Naive thymus-derived CD8-positive, alpha-beta T cell (primary cell): ENCODE results near the gene UBAC2. TPM values are rescaled to one million over a fixed set of nuclear protein-coding genes. Genes with fewer than 3 reads are reported as not detected.

Experiments
- ATAC-seq, 2 donors: fragments of 150-1000 bp; cut with Tn5 transposase in 1 of 2; sonication (Bioruptor Pico), chemical (Tn5 transposase) in 1 of 2; 1 replicate in 1 of 2; 2 replicates in 1 of 2; pipeline ENCODE4 v1.10.0; 2021; ENCODE audit warnings: mild to moderate bottlenecking in 2 of 2, moderate library complexity in 2 of 2
- POLR2A ChIA-PET: fragments of 350-600 bp; sonication (Branson Sonifier 250); formaldehyde crosslinking; loops from one replicate; lab custom pipeline; 2021; ENCODE audit warnings: antibody characterized with exemption; lab: Charles Lee
- DNase-seq, 10 donors: peaks; one replicate each; pipeline versions ENCODE4 v3.0.0 to v3.0.0-alpha.2; 2020 to 2022
- H3K27ac Mint-ChIP-seq, 10 donors: one replicate each; pipeline ENCODE4 v1.8.0; 2020 to 2022; ENCODE audit warnings: mild to moderate bottlenecking in 10 of 10, mixed read lengths in 10 of 10, moderate library complexity in 4 of 10, inconsistent platforms in 1 of 10
- H3K27me3 Mint-ChIP-seq, 5 donors: one replicate each; pipeline ENCODE4 v1.8.0; 2021 to 2022; ENCODE audit warnings: mixed read lengths in 5 of 5
- H3K36me3 Mint-ChIP-seq, 3 donors: one replicate each; pipeline ENCODE4 v1.8.0; 2020 to 2022; ENCODE audit warnings: mixed read lengths in 3 of 3, mild to moderate bottlenecking in 2 of 3, inconsistent platforms in 1 of 3
- H3K4me1 Mint-ChIP-seq, 4 donors: one replicate each; pipeline ENCODE4 v1.8.0; 2021 to 2022; ENCODE audit warnings: mixed read lengths in 4 of 4
- H3K4me3 Mint-ChIP-seq, 10 donors: one replicate each; pipeline ENCODE4 v1.8.0; 2020 to 2022; ENCODE audit warnings: mild to moderate bottlenecking in 10 of 10, mixed read lengths in 10 of 10, moderate library complexity in 6 of 10, inconsistent platforms in 1 of 10
- H3K9me3 Mint-ChIP-seq, 9 donors: one replicate each; pipeline ENCODE4 v1.8.0; 2020 to 2022; ENCODE audit warnings: mixed read lengths in 9 of 9, mild to moderate bottlenecking in 3 of 9, inconsistent platforms in 1 of 9, moderate library complexity in 1 of 9
- polyA plus RNA-seq, 3 donors: library from polyadenylated mRNA; unstranded; fragments of 300-500 nt; fragmentation: Illumina TruSeq; gene quantifications; one replicate each; pipeline ENCODE4 v1.2.3, GENCODE V29; 2021
- total RNA-seq, 8 experiments: library from RNA in 2 of 8; stranded (reverse) in 2 of 8; gene quantifications; one replicate each; pipeline ENCODE4 v1.2.3 and lab custom pipeline; 2021 to 2026

Gene UBAC2
- total and polyA plus RNA-seq, 5 experiments from 2014 or later: 105 to 178 (median 160) TPM

DNA sequence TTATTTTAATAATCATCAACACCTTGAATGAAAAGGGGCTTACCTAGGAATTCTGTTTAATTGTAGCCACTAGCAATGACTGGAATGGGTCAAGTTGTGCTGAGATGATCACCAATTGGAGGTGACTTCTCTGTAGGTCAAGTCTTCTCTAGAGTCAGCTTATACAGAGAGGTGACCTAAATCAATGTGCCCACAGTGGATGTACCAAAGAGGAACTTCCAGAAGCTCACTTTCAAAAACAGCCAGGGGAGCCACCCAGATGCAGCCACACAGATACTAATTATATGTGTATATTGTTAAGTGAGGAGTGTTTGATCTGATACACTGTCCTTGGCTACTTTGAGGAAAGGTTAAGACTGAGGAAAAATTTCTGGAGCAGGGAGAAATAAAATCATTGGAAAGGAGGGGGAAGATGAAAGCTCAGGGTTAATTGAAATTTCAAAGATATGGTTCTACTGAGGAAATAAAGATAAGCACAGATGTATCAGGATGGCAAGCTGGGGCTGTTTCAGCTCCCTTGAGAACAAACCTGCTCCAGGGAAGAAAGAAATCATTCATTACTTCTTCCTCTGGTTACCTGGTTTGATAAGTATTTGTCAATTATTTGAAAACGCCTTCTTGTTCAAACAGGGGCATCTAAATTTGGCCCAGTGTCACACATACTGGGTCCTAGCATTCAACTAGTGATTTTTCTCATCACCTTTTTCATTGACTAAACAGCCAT, 101.4 kb downstream of the UBAC2 start:
- peaks cover 36 to 85% (median 81%) of the 10 kb centered on the region in 4 donors for H3K4me1 Mint-ChIP-seq

DNA sequence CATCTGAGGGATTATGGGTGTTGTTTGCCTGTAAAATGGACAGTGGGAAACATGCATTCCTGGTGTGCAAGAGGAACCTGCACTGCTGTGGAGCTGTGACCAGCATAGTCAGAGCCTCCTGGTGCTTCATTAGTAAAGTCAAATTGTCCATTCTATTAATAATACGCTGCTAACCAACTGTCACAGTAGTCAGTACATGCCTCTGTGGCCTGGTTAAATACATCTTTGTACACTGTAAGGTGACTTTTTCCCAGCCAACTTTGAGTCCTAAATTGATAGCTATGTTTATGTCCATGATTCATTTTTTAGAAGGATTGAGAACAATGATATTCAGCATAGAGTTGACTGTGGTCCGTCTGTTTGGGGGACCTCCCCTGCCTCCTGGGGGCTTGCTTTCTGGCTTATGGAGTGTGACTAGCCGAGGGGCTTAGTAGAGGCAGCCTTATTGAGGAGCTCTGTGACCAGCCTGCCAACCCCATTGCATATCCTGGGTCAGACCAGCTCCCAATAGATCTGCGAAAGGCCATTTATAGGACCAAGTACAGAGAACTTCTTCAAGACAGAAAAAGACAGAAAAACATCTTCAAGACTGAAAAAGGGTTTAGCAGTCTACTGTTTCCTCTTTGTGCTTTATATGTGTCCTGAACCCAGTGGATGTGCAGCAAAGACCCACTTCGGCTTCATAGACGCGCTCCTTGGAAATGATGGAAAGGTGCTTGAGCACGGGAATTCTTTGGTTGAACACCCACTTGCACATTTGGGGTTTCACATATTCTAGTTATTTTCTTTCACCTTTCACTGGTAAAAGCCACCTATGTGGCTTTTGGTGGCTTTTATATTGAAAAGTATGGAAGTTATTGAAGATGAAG, 102.2 kb downstream of the UBAC2 start:
- no peaks in the 10 kb centered on the region for H3K27me3 Mint-ChIP-seq
- peak overlapping the region; percentile 58 to 94 (median 86) for H3K27ac Mint-ChIP-seq
- peaks cover 0 to 37% (median 5%) of the 10 kb centered on the region in 3 donors for H3K36me3 Mint-ChIP-seq
- H3K9me3 Mint-ChIP-seq: no peaks in the 10 kb centered on the region
- POLR2A ChIA-PET: interaction anchor here (0.5 to 1.8 kb wide), 5 partner anchors 15 to 320 kb away, joined by 3 to 5 read pairs (median 4); no protein-coding TSS in a partner anchor
- ATAC-seq: no peak
- peak overlapping the region in 9 of 10 donors; percentile 12 to 96 (median 68) for H3K4me3 Mint-ChIP-seq
- H3K4me1 Mint-ChIP-seq: peaks cover 33 to 85% (median 81%) of the 10 kb centered on the region in 4 donors
- DNase-seq: no peak

More for the DNA sequence above, 101.4 kb downstream of the UBAC2 start:
- H3K4me3 Mint-ChIP-seq: peak overlapping the region; percentile 4 to 96 (median 34)
- no peaks in the 10 kb centered on the region for H3K27me3 Mint-ChIP-seq
- no peak for ATAC-seq
- H3K27ac Mint-ChIP-seq: peak overlapping the region; percentile 10 to 94 (median 70)
- H3K36me3 Mint-ChIP-seq: peaks cover 0 to 41% (median 5%) of the 10 kb centered on the region in 3 donors
- POLR2A ChIA-PET: interaction anchor here (0.5 to 1.6 kb wide), 2 partner anchors 51 to 319 kb away, joined by 3 to 4 read pairs; no protein-coding TSS in a partner anchor
- DNase-seq: no peak
- H3K9me3 Mint-ChIP-seq: no peaks in the 10 kb centered on the region

DNA sequence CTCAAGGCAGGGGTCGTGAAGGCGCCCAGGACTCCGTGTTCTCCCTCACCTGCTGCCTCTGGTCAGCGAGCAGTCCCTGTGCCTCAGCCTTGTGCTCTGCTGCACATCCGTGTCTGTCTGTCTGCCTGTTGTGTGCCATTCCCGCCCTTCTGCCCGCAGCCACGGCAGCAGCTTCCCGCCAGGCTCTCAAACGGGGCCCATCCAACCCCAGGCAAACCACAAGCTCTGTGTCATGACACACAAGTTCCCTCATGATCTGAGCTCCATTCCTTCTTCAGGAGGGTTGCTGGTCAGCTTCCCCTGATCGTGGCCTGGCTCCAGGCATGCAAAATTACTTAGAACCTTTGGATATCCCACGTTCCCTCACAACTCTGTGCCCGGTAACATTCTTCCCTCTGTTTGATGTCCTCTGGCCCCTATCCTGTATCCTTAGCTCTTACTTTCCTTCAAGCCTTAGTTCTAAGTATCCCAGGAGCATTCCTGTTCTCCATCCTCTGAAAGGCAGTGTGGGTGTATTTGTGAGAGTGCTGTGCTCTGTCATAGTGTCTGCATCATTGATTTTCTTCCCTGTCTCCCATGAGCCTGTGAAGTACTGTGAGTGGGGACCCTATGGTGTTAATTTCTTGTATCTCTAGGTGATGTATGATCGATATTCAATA, 103.3 kb downstream of the UBAC2 start:
- Mint-ChIP-seq H3K4me1 (peaks cover 33 to 86% (median 82%) of the 10 kb centered on the region in 4 donors), H3K4me3 (peak overlapping the region; percentile 37 to 96 (median 76)), H3K27ac (peak overlapping the region; percentile 31 to 94 (median 86)), H3K9me3 (no peaks in the 10 kb centered on the region), H3K36me3 (peaks cover 0 to 45% (median 9%) of the 10 kb centered on the region in 3 donors), H3K27me3 (no peaks in the 10 kb centered on the region)
- no peak for DNase-seq
- ATAC-seq: no peak
- POLR2A ChIA-PET: interaction anchor here (0.6 to 1.8 kb wide), 6 partner anchors 9 to 49 kb away, joined by 3 to 5 read pairs (median 4); no protein-coding TSS in a partner anchor

DNA sequence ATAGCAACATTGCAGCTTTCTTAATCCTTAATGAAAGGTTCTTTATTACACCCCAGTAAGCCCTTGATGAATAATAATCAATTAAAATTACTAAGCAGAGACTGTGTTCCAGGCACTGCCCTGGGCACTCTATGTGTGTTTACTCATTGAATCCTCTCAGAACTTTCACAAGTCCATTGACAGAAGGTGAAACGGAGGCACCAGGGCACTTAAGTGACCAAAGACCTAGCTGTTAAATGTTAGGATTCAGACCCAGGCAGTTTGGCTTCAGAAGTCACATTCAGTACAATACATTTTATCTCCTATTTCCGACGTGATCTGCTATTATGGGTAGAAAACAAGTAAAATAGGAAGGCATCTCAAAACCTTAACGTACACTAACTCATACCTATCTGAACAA, 103.9 kb downstream of the UBAC2 start:
- Mint-ChIP-seq H3K9me3 (no peaks in the 10 kb centered on the region), H3K27ac (peak overlapping the region in 9 of 10 donors; percentile 58 to 94 (median 87)), H3K4me3 (peak overlapping the region; percentile 49 to 96 (median 76)), H3K4me1 (peaks cover 30 to 86% (median 81%) of the 10 kb centered on the region in 4 donors), H3K27me3 (no peaks in the 10 kb centered on the region), H3K36me3 (peaks cover 0 to 48% (median 11%) of the 10 kb centered on the region in 3 donors)
- ATAC-seq (no peak), DNase-seq (no peak)
- POLR2A ChIA-PET: interaction anchor here (0.6 to 1.8 kb wide), 5 partner anchors 10 to 48 kb away, joined by 3 to 5 read pairs (median 4); no protein-coding TSS in a partner anchor

DNA sequence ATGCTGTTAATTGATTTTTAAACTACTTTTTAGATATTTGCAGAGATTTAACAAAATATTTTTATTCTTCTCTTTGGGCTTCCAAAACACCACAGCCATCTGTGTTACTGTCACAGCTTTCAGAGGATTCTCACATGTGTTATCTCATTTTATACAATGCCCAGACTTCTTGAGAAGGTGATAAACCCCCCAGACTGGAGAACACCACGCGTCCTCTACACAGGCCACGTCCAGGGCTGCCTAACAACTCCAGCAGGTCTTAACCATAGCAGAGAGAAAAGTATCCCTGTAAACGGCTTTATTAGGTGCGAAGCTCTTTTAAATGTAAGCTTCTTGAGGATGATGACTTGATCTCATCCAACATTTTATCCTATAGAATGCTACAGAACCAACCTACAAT, 104.5 kb downstream of the UBAC2 start:
- Mint-ChIP-seq H3K4me1 (peaks cover 27 to 86% (median 80%) of the 10 kb centered on the region in 4 donors), H3K27me3 (no peaks in the 10 kb centered on the region), H3K9me3 (no peaks in the 10 kb centered on the region), H3K36me3 (peaks cover 0 to 54% (median 13%) of the 10 kb centered on the region in 3 donors), H3K4me3 (peak overlapping the region; percentile 18 to 96 (median 72)), H3K27ac (peak overlapping the region in 9 of 10 donors; percentile 57 to 94 (median 77))
- ATAC-seq (no peak), DNase-seq (no peak)
- POLR2A ChIA-PET: interaction anchor here (1.2 to 2.3 kb wide), 5 partner anchors 13 to 78 kb away, joined by 4 to 10 read pairs (median 5); no protein-coding TSS in a partner anchor

DNA sequence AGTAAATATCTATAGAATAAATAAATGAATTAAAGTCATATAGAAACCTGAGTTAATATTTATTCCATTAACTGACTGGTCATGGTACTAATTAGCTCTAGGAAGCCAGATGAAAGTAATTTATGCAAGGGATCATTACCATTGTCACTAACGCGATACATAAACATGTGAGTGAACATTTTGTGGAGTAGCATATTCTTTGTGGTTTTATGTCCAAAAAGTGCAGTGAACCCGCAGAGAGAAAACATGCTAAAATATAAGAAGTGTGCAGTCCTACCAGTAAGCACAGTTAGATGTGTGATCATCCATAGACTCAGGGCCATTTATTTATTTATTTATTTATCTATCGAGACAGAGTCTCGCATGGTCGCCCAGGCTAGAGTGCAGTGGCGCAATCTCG, 104.9 kb downstream of the UBAC2 start:
- Mint-ChIP-seq H3K27ac (peak overlapping the region in 7 of 10 donors; percentile 43 to 94 (median 81)), H3K4me1 (peaks cover 25 to 86% (median 79%) of the 10 kb centered on the region in 4 donors), H3K9me3 (no peaks in the 10 kb centered on the region), H3K27me3 (no peaks in the 10 kb centered on the region), H3K36me3 (peaks cover 0 to 54% (median 13%) of the 10 kb centered on the region in 3 donors), H3K4me3 (peak overlapping the region; percentile 68 to 96 (median 86))
- no peak for ATAC-seq
- DNase-seq: no peak
- POLR2A ChIA-PET: interaction anchor here (1.2 to 2.3 kb wide), 6 partner anchors 13 to 77 kb away, joined by 4 to 10 read pairs (median 6); no protein-coding TSS in a partner anchor

DNA sequence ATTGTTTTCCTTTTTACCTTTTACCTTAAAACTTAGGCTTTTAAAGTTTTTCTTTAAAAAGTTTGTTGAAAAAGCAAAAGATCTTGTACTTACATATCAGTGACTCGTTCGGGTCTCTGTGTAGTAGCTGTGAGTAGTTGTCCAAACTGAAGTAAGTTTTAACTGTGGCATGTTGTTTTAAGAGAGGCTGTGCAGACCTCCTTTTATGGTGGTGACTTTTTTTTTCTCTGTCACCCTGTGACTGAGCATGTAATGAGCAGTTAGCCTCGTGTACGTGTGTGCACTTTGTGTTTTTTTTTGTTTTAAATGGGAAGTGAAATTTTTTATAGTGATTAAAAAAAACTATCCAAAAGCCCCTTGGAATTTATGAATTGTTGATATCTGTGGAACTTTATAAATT, 106.6 kb downstream of the UBAC2 start, which contains the start of gene GPR183:
Gene GPR183, minus strand, starts transcription at position 153 of the 400 bp plus-strand sequence. CDS start 11,254 bp downstream, outside the sequence.
- Mint-ChIP-seq H3K9me3 (no peaks in the 10 kb centered on the region), H3K36me3 (peaks cover 0 to 54% (median 11%) of the 10 kb centered on the region in 3 donors), H3K4me3 (peak within 1 kb of the TSS; percentile 68 to 96 (median 86)), H3K4me1 (peaks cover 28 to 91% (median 86%) of the 10 kb centered on the region in 4 donors), H3K27me3 (no peaks in the 10 kb centered on the region), H3K27ac (peak within 1 kb of the TSS; percentile 79 to 94 (median 88))
- DNase-seq: peak in 5 of 10 donors; percentile 35 to 59 (median 45)
- ATAC-seq: peak; percentile 88 to 89
- POLR2A ChIA-PET: interaction anchor here (0.9 to 3.0 kb wide), 6 partner anchors 10 to 76 kb away, joined by 4 to 12 read pairs (median 6); no protein-coding TSS in a partner anchor

DNA sequence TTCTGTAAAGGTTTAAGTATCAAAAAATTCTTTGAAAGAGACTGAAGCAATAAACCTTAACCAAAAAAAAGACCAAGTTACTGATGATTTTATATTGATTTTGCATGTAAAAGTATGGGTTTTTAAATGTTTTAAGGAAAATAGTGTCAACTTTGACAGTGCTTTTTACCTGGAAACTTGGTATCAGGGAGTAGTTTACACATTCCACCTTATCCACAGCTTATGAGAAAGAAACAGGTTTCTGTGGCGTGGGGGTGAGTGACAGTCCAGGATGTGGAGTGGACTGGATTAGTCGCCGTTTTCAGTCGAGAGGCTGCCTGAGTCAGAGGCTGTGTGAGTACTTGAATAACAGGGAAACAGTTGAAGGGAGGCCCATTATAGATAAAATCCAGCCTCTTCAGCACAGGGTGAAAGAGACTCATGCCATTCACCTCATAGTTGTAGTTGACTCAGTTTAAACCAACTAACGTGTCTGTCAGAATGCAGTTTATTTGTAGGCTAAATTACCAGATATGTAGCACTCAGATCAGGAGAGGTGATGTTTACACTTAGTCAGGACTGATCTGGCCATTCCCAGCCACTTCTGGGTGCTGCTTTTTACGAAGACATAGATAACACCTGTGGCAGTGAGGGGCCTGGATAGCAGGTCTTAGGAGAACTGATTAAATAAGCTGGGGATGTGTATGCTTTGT, 107.1 kb downstream of the UBAC2 start:
- Mint-ChIP-seq H3K36me3 (peaks cover 0 to 55% (median 11%) of the 10 kb centered on the region in 3 donors), H3K9me3 (no peaks in the 10 kb centered on the region), H3K27ac (peak overlapping the region; percentile 75 to 94 (median 87)), H3K4me1 (peaks cover 32 to 90% (median 87%) of the 10 kb centered on the region in 4 donors), H3K27me3 (no peaks in the 10 kb centered on the region), H3K4me3 (peak overlapping the region; percentile 68 to 96 (median 82))
- ATAC-seq (peak; percentile 18 to 34), DNase-seq (no peak)
- POLR2A ChIA-PET: interaction anchor here (0.9 to 3.0 kb wide), 5 partner anchors 10 to 75 kb away, joined by 4 to 12 read pairs (median 7); no protein-coding TSS in a partner anchor

DNA sequence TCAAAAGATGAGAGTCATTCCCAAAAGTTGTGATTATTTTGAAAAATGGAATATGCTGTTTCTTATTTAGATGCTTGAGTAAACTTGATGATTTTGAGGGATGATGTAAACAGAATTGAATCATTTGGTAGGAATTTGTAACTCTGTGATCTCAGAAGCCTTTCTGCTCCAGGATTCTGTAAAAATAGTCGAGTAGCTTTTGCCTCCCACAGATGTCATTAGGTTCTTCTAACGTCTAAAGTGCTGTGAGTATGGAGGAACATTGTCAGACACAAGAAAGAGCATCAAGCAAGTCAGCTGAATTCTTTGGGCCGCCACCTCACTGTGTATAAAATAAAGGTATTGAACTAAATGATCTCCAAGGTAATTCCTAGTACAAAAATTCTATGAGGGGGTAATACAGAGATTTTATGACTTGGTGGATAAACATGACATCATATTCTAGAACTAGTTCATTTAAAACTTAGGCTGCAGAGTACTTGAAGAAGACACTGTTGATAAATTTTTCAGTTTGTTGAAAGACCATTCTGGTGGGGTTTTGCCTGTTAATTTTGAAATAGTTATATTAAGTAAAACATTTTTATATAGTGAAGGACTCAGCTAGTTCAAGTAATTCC, 107.9 kb downstream of the UBAC2 start:
- H3K36me3 Mint-ChIP-seq: peaks cover 0 to 50% (median 11%) of the 10 kb centered on the region in 3 donors
- peak overlapping the region in 9 of 10 donors; percentile 0 to 94 (median 81) for H3K27ac Mint-ChIP-seq
- POLR2A ChIA-PET: interaction anchor here (0.7 to 3.0 kb wide), 2 partner anchors 11 to 47 kb away, joined by 3 to 12 read pairs; no protein-coding TSS in a partner anchor
- peaks cover 35 to 88% (median 86%) of the 10 kb centered on the region in 4 donors for H3K4me1 Mint-ChIP-seq
- no peaks in the 10 kb centered on the region for H3K9me3 Mint-ChIP-seq
- ATAC-seq (no peak), DNase-seq (no peak)
- H3K27me3 Mint-ChIP-seq: no peaks in the 10 kb centered on the region
- H3K4me3 Mint-ChIP-seq: peak overlapping the region in 4 of 10 donors; percentile 3 to 96 (median 68)

DNA sequence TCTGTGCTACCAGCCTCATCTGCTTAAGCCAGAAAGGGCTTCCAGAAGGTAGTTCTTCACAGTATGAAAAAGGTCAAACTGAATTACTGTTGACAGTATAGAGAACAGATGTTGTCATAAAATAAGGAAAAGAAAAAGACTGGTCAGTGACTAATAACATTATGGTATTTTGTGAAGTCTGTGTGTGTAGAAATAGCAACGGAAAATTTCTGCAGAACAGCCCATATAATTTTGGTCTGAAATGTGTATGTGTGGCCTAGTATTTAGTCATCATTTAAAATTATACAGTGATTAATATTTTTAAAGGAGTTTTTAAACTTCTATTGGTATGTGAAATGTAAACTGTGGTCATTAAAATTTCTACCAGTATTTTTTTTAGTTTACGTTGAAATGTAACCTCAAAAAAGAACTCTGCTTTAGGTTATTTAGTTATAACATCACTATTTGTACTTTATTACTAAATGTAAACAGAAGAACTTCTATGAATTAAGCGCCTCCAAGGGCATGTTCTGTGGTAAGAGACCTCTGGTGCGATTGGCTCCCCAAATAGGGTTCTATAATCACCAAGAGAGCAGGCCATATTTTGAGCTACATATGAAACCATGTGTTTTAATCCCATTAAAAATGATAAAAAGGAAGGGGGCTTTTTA, 109.9 kb downstream of the UBAC2 start:
- ATAC-seq (no peak), DNase-seq (no peak)
- peaks cover 36 to 91% (median 87%) of the 10 kb centered on the region in 4 donors for H3K4me1 Mint-ChIP-seq
- H3K4me3 Mint-ChIP-seq: peak overlapping the region in 4 of 10 donors; percentile 30 to 57 (median 45)
- H3K36me3 Mint-ChIP-seq: peaks cover 5 to 37% (median 11%) of the 10 kb centered on the region in 3 donors
- peak overlapping the region in 8 of 10 donors; percentile 35 to 97 (median 86) for H3K27ac Mint-ChIP-seq
- POLR2A ChIA-PET: interaction anchor here (1.5 kb wide), 1 partner anchor 18 kb away, joined by 3 read pairs; no protein-coding TSS in a partner anchor
- no peaks in the 10 kb centered on the region for H3K27me3 Mint-ChIP-seq
- no peaks in the 10 kb centered on the region for H3K9me3 Mint-ChIP-seq
